HL-60 (cell line): ENCODE results near the gene FYN.

Experiments
- DNase-seq, 2 experiments: peaks; one replicate each; pipeline ENCODE4 v3.0.0-alpha.2; 2010 to 2020; ENCODE audit warnings: low read depth in 1 of 2, low spot score in 1 of 2
- H3K27ac ChIP-seq: fragments of 250-450 bp; sonication (Bioruptor Pico); replicated peaks from 2 replicates; pipeline ENCODE4 v1.5.1; 2020; ENCODE audit warnings: mild to moderate bottlenecking, moderate library complexity
- H3K27me3 ChIP-seq: fragments of 250-450 bp; sonication (Bioruptor Pico); 2 replicates; pipeline ENCODE4 v1.5.1; 2021; ENCODE audit warnings: mild to moderate bottlenecking, moderate library complexity; ENCODE audit not compliant: insufficient read depth, poor library complexity, severe bottlenecking
- H3K4me3 ChIP-seq: replicated peaks from 2 replicates; pipeline ENCODE4 v1.5.1; 2011; ENCODE audit warnings: mild to moderate bottlenecking, control low read depth, low read length; ENCODE audit not compliant: insufficient read depth
- CTCF ChIP-seq: IDR thresholded peaks from one replicate; pipeline ENCODE4 v1.5.1; 2011; ENCODE audit warnings: low read length, control low read depth, inconsistent platforms; ENCODE audit not compliant: insufficient read depth
- GABPA ChIP-seq: IDR thresholded peaks from 2 replicates; pipeline ENCODE4 v1.6.1; 2012; ENCODE audit warnings: low read depth
- POLR2AphosphoS5 ChIP-seq: IDR thresholded peaks from 2 replicates; pipeline ENCODE4 v1.6.1; 2012; ENCODE audit warnings: low read depth
- REST ChIP-seq: IDR thresholded peaks from 2 replicates; pipeline ENCODE4 v1.6.1; 2012; ENCODE audit warnings: low read depth; ENCODE audit not compliant: insufficient replicate concordance
- SPI1 ChIP-seq: IDR thresholded peaks from 2 replicates; pipeline ENCODE4 v1.6.1; 2012; ENCODE audit warnings: low read depth, mild to moderate bottlenecking, borderline replicate concordance

Gene FYN

GRCh38 chr6:111813677-111814310 is 59.5 kb downstream of the FYN start:
- no peak for DNase-seq
- Histone ChIP-seq H3K4me3 (no peak overlapping the region), H3K27me3 (no peaks in the 10 kb centered on the region), H3K27ac (no peak overlapping the region)
- TF ChIP-seq GABPA (no peak), SPI1 (no peak), REST (no peak), POLR2AphosphoS5 (no peak), CTCF (no peak)

GRCh38 chr6:111813237-111813636 is 60.0 kb downstream of the FYN start:
- no peak for TF ChIP-seq CTCF
- no peak for TF ChIP-seq GABPA
- no peak for TF ChIP-seq REST
- no peak for TF ChIP-seq POLR2AphosphoS5
- TF ChIP-seq SPI1 = no peak
- Histone ChIP-seq H3K4me3 (no peak overlapping the region), H3K27me3 (no peaks in the 10 kb centered on the region), H3K27ac (no peak overlapping the region)
- DNase-seq = no peak

GRCh38 chr6:111812060-111813038 is 60.9 kb downstream of the FYN start:
- TF ChIP-seq POLR2AphosphoS5 (no peak), REST (no peak), CTCF (no peak), SPI1 (no peak), GABPA (no peak)
- no peak overlapping the region for H3K27ac ChIP-seq
- H3K4me3 ChIP-seq = no peak overlapping the region
- no peak for DNase-seq
- no peaks in the 10 kb centered on the region for H3K27me3 ChIP-seq
